ENCODE data around the gene UNC5C.

Gene UNC5C

GRCh38 chr4:95231681-95232080 is 317.1 kb downstream of the UNC5C start:
- Histone ChIP-seq H3K36me3 (no peaks in the 10 kb centered on the region), H3K27me3 (no peaks in the 10 kb centered on the region), H3K4me3 (ENCODE audit: low read depth in 1 of 2, low read length in 1 of 2) (no peak overlapping the region), H3K4me1 (ENCODE audit: control insufficient read depth in 1 of 2, insufficient read depth in 1 of 2, low read depth in 1 of 2, low read length in 1 of 2) (no peaks in the 10 kb centered on the region), H3K27ac (no peak overlapping the region), H3K9me3 (no peaks in the 10 kb centered on the region)
- TF ChIP-seq CTCF (IDR thresholded peaks at IDR 0.05) = no peak

GRCh38 chr4:95225849-95226248 is 322.9 kb downstream of the UNC5C start:
- Histone ChIP-seq H3K27me3 (no peaks in the 10 kb centered on the region), H3K27ac (no peak overlapping the region), H3K4me1 (ENCODE audit: control insufficient read depth in 1 of 2, insufficient read depth in 1 of 2, low read depth in 1 of 2, low read length in 1 of 2) (no peaks in the 10 kb centered on the region), H3K36me3 (no peaks in the 10 kb centered on the region), H3K9me3 (no peaks in the 10 kb centered on the region), H3K4me3 (ENCODE audit: low read depth in 1 of 2, low read length in 1 of 2) (no peak overlapping the region)
- TF ChIP-seq CTCF (IDR thresholded peaks at IDR 0.05) = no peak

- Histone ChIP-seq H3K4me3 (ENCODE audit: low read depth in 1 of 2, low read length in 1 of 2) (no peak overlapping the region), H3K27me3 (no peaks in the 10 kb centered on the region), H3K4me1 (ENCODE audit: control insufficient read depth in 1 of 2, insufficient read depth in 1 of 2, low read depth in 1 of 2, low read length in 1 of 2) (no peaks in the 10 kb centered on the region), H3K27ac (no peak overlapping the region), H3K9me3 (no peaks in the 10 kb centered on the region), H3K36me3 (no peaks in the 10 kb centered on the region)
- TF ChIP-seq CTCF (IDR thresholded peaks at IDR 0.05) = no peak
Measured at GRCh38 chr4:95224402-95224801, 324.4 kb downstream of the UNC5C start.

GRCh38 chr4:95220205-95221175 is 328.3 kb downstream of the UNC5C start:
- H3K4me1 ChIP-seq (ENCODE audit: control insufficient read depth in 1 of 2, insufficient read depth in 1 of 2, low read depth in 1 of 2, low read length in 1 of 2) = peaks cover 18 to 22% of the 10 kb centered on the region in 2 experiments
- H3K9me3 ChIP-seq = no peaks in the 10 kb centered on the region
- no peaks in the 10 kb centered on the region for H3K27me3 ChIP-seq
- TF ChIP-seq CTCF (IDR thresholded peaks at IDR 0.05) = no peak
- H3K27ac ChIP-seq = no peak overlapping the region
- no peak overlapping the region for H3K4me3 ChIP-seq (ENCODE audit: low read depth in 1 of 2, low read length in 1 of 2)
- H3K36me3 ChIP-seq = no peaks in the 10 kb centered on the region

DNA sequence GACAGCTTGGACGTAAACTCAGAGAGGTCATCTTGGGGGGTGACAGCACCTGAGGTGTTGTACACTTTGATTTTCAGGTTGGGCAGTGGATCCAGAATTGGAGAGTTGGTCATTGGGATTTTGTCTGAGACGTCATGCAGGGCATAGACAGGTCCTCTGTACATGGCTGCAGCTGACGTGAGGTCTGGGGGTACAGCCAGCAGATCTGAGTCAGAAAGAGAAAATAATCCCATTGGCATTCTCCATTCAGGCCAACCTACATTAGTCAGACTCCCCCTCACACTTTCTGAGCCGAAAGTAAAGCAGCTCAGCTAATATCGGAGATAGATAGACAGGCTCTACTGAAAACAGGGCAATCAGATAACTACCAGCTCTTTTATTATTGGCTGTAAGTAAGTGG is 329.7 kb downstream of the UNC5C start:
- H3K27ac ChIP-seq = no peak overlapping the region
- H3K4me3 ChIP-seq (ENCODE audit: low read depth in 1 of 2, low read length in 1 of 2) = no peak overlapping the region
- no peak for TF ChIP-seq CTCF (IDR thresholded peaks at IDR 0.05)
- H3K4me1 ChIP-seq (ENCODE audit: control insufficient read depth in 1 of 2, insufficient read depth in 1 of 2, low read depth in 1 of 2, low read length in 1 of 2) = peaks cover 19 to 29% of the 10 kb centered on the region in 2 experiments
- H3K27me3 ChIP-seq = no peaks in the 10 kb centered on the region
- H3K9me3 ChIP-seq = no peaks in the 10 kb centered on the region
- H3K36me3 ChIP-seq = no peaks in the 10 kb centered on the region
